Mucosa of stomach (tissue), 1 donor: ENCODE data around the gene LAMC1.
A peak's percentile ranks its signal among the peaks of the same experiment; 100 is the strongest.

Experiments
- H3K27me3 ChIP-seq: one replicate; pipeline ENCODE4 v1.7.0; 2013; ENCODE audit warnings: mild to moderate bottlenecking, low read length; ENCODE audit not compliant: control insufficient read depth, insufficient read depth
- H3K36me3 ChIP-seq: one replicate; pipeline ENCODE4 v1.7.0; 2013; ENCODE audit warnings: low read length; ENCODE audit not compliant: control insufficient read depth, insufficient read depth
- H3K4me1 ChIP-seq: one replicate; pipeline ENCODE4 v1.7.0; 2013; ENCODE audit warnings: mild to moderate bottlenecking, low read length; ENCODE audit not compliant: control insufficient read depth, insufficient read depth
- H3K4me3 ChIP-seq: one replicate; pipeline ENCODE4 v1.7.0; 2013; ENCODE audit warnings: low read length
- H3K9ac ChIP-seq: one replicate; pipeline ENCODE4 v1.7.0; 2013; ENCODE audit warnings: mild to moderate bottlenecking, low read length, moderate library complexity
- H3K9me3 ChIP-seq: one replicate; pipeline ENCODE4 v1.7.0; 2013; ENCODE audit warnings: mild to moderate bottlenecking, low read length, moderate library complexity; ENCODE audit not compliant: control insufficient read depth
- donor health status: Pancreatic carcinoma.

LAMC1 gene

GRCh38 chr1:183175631-183176030, 152.4 kb downstream of the LAMC1 start:
- H3K9ac ChIP-seq: no peak overlapping the region
- H3K27me3 ChIP-seq: no peaks in the 10 kb centered on the region
- peaks cover 12% of the 10 kb centered on the region for H3K4me1 ChIP-seq
- no peaks in the 10 kb centered on the region for H3K9me3 ChIP-seq
- no peaks in the 10 kb centered on the region for H3K36me3 ChIP-seq
- H3K4me3 ChIP-seq: no peak overlapping the region

GRCh38 chr1:183178545-183178944, 155.3 kb downstream of the LAMC1 start:
- Histone ChIP-seq H3K9ac (no peak overlapping the region), H3K4me1 (peaks cover 17% of the 10 kb centered on the region), H3K27me3 (no peaks in the 10 kb centered on the region), H3K4me3 (no peak overlapping the region), H3K9me3 (no peaks in the 10 kb centered on the region), H3K36me3 (no peaks in the 10 kb centered on the region)

- H3K27me3 ChIP-seq: no peaks in the 10 kb centered on the region
- H3K9me3 ChIP-seq: no peaks in the 10 kb centered on the region
- no peaks in the 10 kb centered on the region for H3K36me3 ChIP-seq
- H3K4me3 ChIP-seq: no peak overlapping the region
- no peak overlapping the region for H3K9ac ChIP-seq
- H3K4me1 ChIP-seq: peaks cover 17% of the 10 kb centered on the region
Observed at GRCh38 chr1:183179033-183179432, 155.8 kb downstream of the LAMC1 start.

- H3K4me1 ChIP-seq: peaks cover 17% of the 10 kb centered on the region
- no peaks in the 10 kb centered on the region for H3K27me3 ChIP-seq
- H3K36me3 ChIP-seq: no peaks in the 10 kb centered on the region
- H3K9me3 ChIP-seq: no peaks in the 10 kb centered on the region
- H3K9ac ChIP-seq: no peak overlapping the region
- H3K4me3 ChIP-seq: no peak overlapping the region
Observed at GRCh38 chr1:183180218-183180617, 157.0 kb downstream of the LAMC1 start.

- H3K27me3 ChIP-seq: no peaks in the 10 kb centered on the region
- peaks cover 17% of the 10 kb centered on the region for H3K4me1 ChIP-seq
- no peak overlapping the region for H3K4me3 ChIP-seq
- H3K36me3 ChIP-seq: no peaks in the 10 kb centered on the region
- no peaks in the 10 kb centered on the region for H3K9me3 ChIP-seq
- no peak overlapping the region for H3K9ac ChIP-seq
Observed at GRCh38 chr1:183180634-183181056, 157.4 kb downstream of the LAMC1 start.

- Histone ChIP-seq H3K4me3 (peak within 1 kb of the TSS; percentile 75), H3K4me1 (peaks cover 1% of the 10 kb centered on the region), H3K36me3 (no peaks in the 10 kb centered on the region), H3K9ac (peak within 1 kb of the TSS; percentile 85), H3K27me3 (no peaks in the 10 kb centered on the region), H3K9me3 (no peaks in the 10 kb centered on the region)
Observed at GRCh38 chr1:183185941-183186490, 162.8 kb downstream of the LAMC1 start, which contains the start of gene LAMC2. Gene LAMC2 (plus strand): TSS chr1:183186264. CDS start chr1:183186353, 89 bp downstream.

- peak overlapping the region; percentile 75 for H3K4me3 ChIP-seq
- peak overlapping the region; percentile 85 for H3K9ac ChIP-seq
- no peaks in the 10 kb centered on the region for H3K27me3 ChIP-seq
- no peaks in the 10 kb centered on the region for H3K4me1 ChIP-seq
- no peaks in the 10 kb centered on the region for H3K9me3 ChIP-seq
- no peaks in the 10 kb centered on the region for H3K36me3 ChIP-seq
Observed at GRCh38 chr1:183186841-183187240, 163.6 kb downstream of the LAMC1 start.

- H3K27me3 ChIP-seq: no peaks in the 10 kb centered on the region
- no peak overlapping the region for H3K4me3 ChIP-seq
- no peaks in the 10 kb centered on the region for H3K4me1 ChIP-seq
- no peaks in the 10 kb centered on the region for H3K9me3 ChIP-seq
- no peak overlapping the region for H3K9ac ChIP-seq
- no peaks in the 10 kb centered on the region for H3K36me3 ChIP-seq
Observed at GRCh38 chr1:183188240-183188639, 165.0 kb downstream of the LAMC1 start.

GRCh38 chr1:183191833-183192232, 168.6 kb downstream of the LAMC1 start:
- H3K4me3 ChIP-seq: no peak overlapping the region
- H3K9me3 ChIP-seq: no peaks in the 10 kb centered on the region
- no peak overlapping the region for H3K9ac ChIP-seq
- no peaks in the 10 kb centered on the region for H3K36me3 ChIP-seq
- peaks cover 5% of the 10 kb centered on the region for H3K4me1 ChIP-seq
- H3K27me3 ChIP-seq: no peaks in the 10 kb centered on the region

GRCh38 chr1:183193963-183194525, 170.8 kb downstream of the LAMC1 start:
- H3K4me3 ChIP-seq: no peak overlapping the region
- H3K27me3 ChIP-seq: no peaks in the 10 kb centered on the region
- H3K9ac ChIP-seq: no peak overlapping the region
- no peaks in the 10 kb centered on the region for H3K9me3 ChIP-seq
- H3K36me3 ChIP-seq: no peaks in the 10 kb centered on the region
- peaks cover 5% of the 10 kb centered on the region for H3K4me1 ChIP-seq

- Histone ChIP-seq H3K27me3 (no peaks in the 10 kb centered on the region), H3K4me3 (no peak overlapping the region), H3K9me3 (no peaks in the 10 kb centered on the region), H3K9ac (no peak overlapping the region), H3K4me1 (peaks cover 5% of the 10 kb centered on the region), H3K36me3 (no peaks in the 10 kb centered on the region)
Observed at GRCh38 chr1:183194527-183195141, 171.4 kb downstream of the LAMC1 start.

- H3K36me3 ChIP-seq: no peaks in the 10 kb centered on the region
- no peaks in the 10 kb centered on the region for H3K27me3 ChIP-seq
- no peak overlapping the region for H3K4me3 ChIP-seq
- H3K4me1 ChIP-seq: peaks cover 5% of the 10 kb centered on the region
- H3K9ac ChIP-seq: no peak overlapping the region
- H3K9me3 ChIP-seq: no peaks in the 10 kb centered on the region
Observed at GRCh38 chr1:183195142-183195574, 171.9 kb downstream of the LAMC1 start.
